ENCODE data around the gene AMH.
A peak's percentile ranks its signal among the peaks of the same experiment; 100 is the strongest.

The AMH gene

GRCh38 chr19:2221250-2221831 lies 27.8 kb upstream of the AMH start:
- DNase-seq (ENCODE audit: insufficient read length, low spot score) = no peak
- no peak for TF ChIP-seq POLR2AphosphoS5 (IDR thresholded peaks at IDR 0.05; ENCODE audit: low read depth, low read length)
- TF ChIP-seq PAX5 (IDR thresholded peaks at IDR 0.05; ENCODE audit: insufficient read depth, low read length, severe bottlenecking) = no peak
- TF ChIP-seq TAF1 (IDR thresholded peaks at IDR 0.05; ENCODE audit: low read depth, low read length) = no peak
- no peak for TF ChIP-seq POU2F2 (IDR thresholded peaks at IDR 0.05; ENCODE audit: low read depth, low read length)
- no peak for TF ChIP-seq SPI1 (IDR thresholded peaks at IDR 0.05; ENCODE audit: low read depth, low read length)
- no peak for TF ChIP-seq POLR2A (IDR thresholded peaks at IDR 0.05; ENCODE audit: low read depth, low read length)
- no peak for FAIRE-seq

GRCh38 chr19:2221918-2222317 lies 27.2 kb upstream of the AMH start:
- no peak for FAIRE-seq
- DNase-seq (ENCODE audit: insufficient read length, low spot score) = no peak
- TF ChIP-seq POU2F2 (IDR thresholded peaks at IDR 0.05; ENCODE audit: low read depth, low read length) (no peak), PAX5 (IDR thresholded peaks at IDR 0.05; ENCODE audit: insufficient read depth, low read length, severe bottlenecking) (no peak), SPI1 (IDR thresholded peaks at IDR 0.05; ENCODE audit: low read depth, low read length) (no peak), POLR2AphosphoS5 (IDR thresholded peaks at IDR 0.05; ENCODE audit: low read depth, low read length) (no peak), POLR2A (IDR thresholded peaks at IDR 0.05; ENCODE audit: low read depth, low read length) (no peak)

GRCh38 chr19:2223391-2223790 lies 25.7 kb upstream of the AMH start:
- no peak for TF ChIP-seq POLR2AphosphoS5 (IDR thresholded peaks at IDR 0.05; ENCODE audit: low read depth, low read length)
- no peak for TF ChIP-seq POU2F2 (IDR thresholded peaks at IDR 0.05; ENCODE audit: low read depth, low read length)
- TF ChIP-seq PAX5 (IDR thresholded peaks at IDR 0.05; ENCODE audit: insufficient read depth, low read length, severe bottlenecking) = no peak
- TF ChIP-seq TAF1 (IDR thresholded peaks at IDR 0.05; ENCODE audit: low read depth, low read length) = no peak
- no peak for TF ChIP-seq POLR2A (IDR thresholded peaks at IDR 0.05; ENCODE audit: low read depth, low read length)
- TF ChIP-seq SPI1 (IDR thresholded peaks at IDR 0.05; ENCODE audit: low read depth, low read length) = no peak
- no peak for FAIRE-seq
- DNase-seq (ENCODE audit: insufficient read length, low spot score) = no peak

GRCh38 chr19:2223959-2224358 lies 25.2 kb upstream of the AMH start:
- DNase-seq (ENCODE audit: insufficient read length, low spot score) (no peak), FAIRE-seq (peak; percentile 71)
- no peak for TF ChIP-seq SPI1 (IDR thresholded peaks at IDR 0.05; ENCODE audit: low read depth, low read length)
- no peak for TF ChIP-seq POLR2A (IDR thresholded peaks at IDR 0.05; ENCODE audit: low read depth, low read length)
- TF ChIP-seq TAF1 (IDR thresholded peaks at IDR 0.05; ENCODE audit: low read depth, low read length) = no peak

- FAIRE-seq = no peak
- no peak for DNase-seq (ENCODE audit: insufficient read length, low spot score)
- no peak for TF ChIP-seq SPI1 (IDR thresholded peaks at IDR 0.05; ENCODE audit: low read depth, low read length)
- TF ChIP-seq POLR2A (IDR thresholded peaks at IDR 0.05; ENCODE audit: low read depth, low read length) = no peak
- no peak for TF ChIP-seq TAF1 (IDR thresholded peaks at IDR 0.05; ENCODE audit: low read depth, low read length)
- TF ChIP-seq POU2F2 (IDR thresholded peaks at IDR 0.05; ENCODE audit: low read depth, low read length) = no peak
- TF ChIP-seq POLR2AphosphoS5 (IDR thresholded peaks at IDR 0.05; ENCODE audit: low read depth, low read length) = no peak
- TF ChIP-seq PAX5 (IDR thresholded peaks at IDR 0.05; ENCODE audit: insufficient read depth, low read length, severe bottlenecking) = no peak
Observed at GRCh38 chr19:2224754-2225349, 24.3 kb upstream of the AMH start.

- TF ChIP-seq POU2F2 (IDR thresholded peaks at IDR 0.05; ENCODE audit: low read depth, low read length) = no peak
- TF ChIP-seq SPI1 (IDR thresholded peaks at IDR 0.05; ENCODE audit: low read depth, low read length) = no peak
- TF ChIP-seq POLR2AphosphoS5 (IDR thresholded peaks at IDR 0.05; ENCODE audit: low read depth, low read length) = no peak
- TF ChIP-seq POLR2A (IDR thresholded peaks at IDR 0.05; ENCODE audit: low read depth, low read length) = no peak
- no peak for TF ChIP-seq PAX5 (IDR thresholded peaks at IDR 0.05; ENCODE audit: insufficient read depth, low read length, severe bottlenecking)
- no peak for TF ChIP-seq TAF1 (IDR thresholded peaks at IDR 0.05; ENCODE audit: low read depth, low read length)
- FAIRE-seq (no peak), DNase-seq (ENCODE audit: insufficient read length, low spot score) (no peak)
Observed at GRCh38 chr19:2225415-2226050, 23.6 kb upstream of the AMH start.

GRCh38 chr19:2226051-2226839 lies 22.9 kb upstream of the AMH start:
- FAIRE-seq = no peak
- no peak for DNase-seq (ENCODE audit: insufficient read length, low spot score)
- TF ChIP-seq POU2F2 (IDR thresholded peaks at IDR 0.05; ENCODE audit: low read depth, low read length) (no peak), POLR2AphosphoS5 (IDR thresholded peaks at IDR 0.05; ENCODE audit: low read depth, low read length) (no peak), TAF1 (IDR thresholded peaks at IDR 0.05; ENCODE audit: low read depth, low read length) (no peak), POLR2A (IDR thresholded peaks at IDR 0.05; ENCODE audit: low read depth, low read length) (no peak), PAX5 (IDR thresholded peaks at IDR 0.05; ENCODE audit: insufficient read depth, low read length, severe bottlenecking) (no peak), SPI1 (IDR thresholded peaks at IDR 0.05; ENCODE audit: low read depth, low read length) (no peak)

GRCh38 chr19:2226840-2227360 lies 22.2 kb upstream of the AMH start:
- FAIRE-seq = no peak
- DNase-seq (ENCODE audit: insufficient read length, low spot score) = no peak
- no peak for TF ChIP-seq SPI1 (IDR thresholded peaks at IDR 0.05; ENCODE audit: low read depth, low read length)

GRCh38 chr19:2227415-2228156 lies 21.5 kb upstream of the AMH start:
- DNase-seq (ENCODE audit: insufficient read length, low spot score) (peak; percentile 88), FAIRE-seq (peak; percentile 76)
- peak; percentile 91 for TF ChIP-seq SPI1 (IDR thresholded peaks at IDR 0.05; ENCODE audit: low read depth, low read length)
- TF ChIP-seq TAF1 (IDR thresholded peaks at IDR 0.05; ENCODE audit: low read depth, low read length) = no peak
